Epithelial cell of proximal tubule (primary cell): ENCODE measurements around the gene KCNQ2. TPM values are rescaled to one million over a fixed set of nuclear protein-coding genes. Genes with fewer than 3 reads are reported as not detected.

ENCODE experiments used
- DNase-seq: peaks from one replicate; pipeline ENCODE4 v3.0.0-alpha.2; 2011; ENCODE audit warnings: low read depth
- H3K4me3 ChIP-seq: 2 replicates; pipeline ENCODE4 v1.5.1; 2011; ENCODE audit warnings: low read depth, mild to moderate bottlenecking, low read length
- CTCF ChIP-seq: conservative IDR thresholded peaks from 2 replicates; pipeline ENCODE4 v1.5.1; 2012; ENCODE audit warnings: low read depth, mild to moderate bottlenecking, low read length
- total RNA-seq: library from RNA; depleted of rRNA; stranded (reverse); fragments of >200 nt; gene quantifications from 2 replicates; pipeline ENCODE4 v1.2.3, GENCODE V29; 2015

The KCNQ2 gene
- total RNA-seq, 1 donor from 2014 or later = not detected

GRCh38 chr20:63493563-63494020 is 21.1 kb upstream of the KCNQ2 start:
- DNase-seq = no peak
- H3K4me3 ChIP-seq = no peak overlapping the region
- no peak for TF ChIP-seq CTCF

GRCh38 chr20:63492982-63493381 is 20.5 kb upstream of the KCNQ2 start:
- no peak for DNase-seq
- no peak overlapping the region for H3K4me3 ChIP-seq
- no peak for TF ChIP-seq CTCF

- no peak for DNase-seq
- H3K4me3 ChIP-seq = no peak overlapping the region
- no peak for TF ChIP-seq CTCF
Measured at GRCh38 chr20:63492518-63492917, 20.1 kb upstream of the KCNQ2 start.

GRCh38 chr20:63491635-63492230 is 19.3 kb upstream of the KCNQ2 start:
- no peak for DNase-seq
- TF ChIP-seq CTCF = no peak
- no peak overlapping the region for H3K4me3 ChIP-seq

- TF ChIP-seq CTCF = no peak
- H3K4me3 ChIP-seq = no peak overlapping the region
Measured at GRCh38 chr20:63491078-63491477, 18.6 kb upstream of the KCNQ2 start.

GRCh38 chr20:63490416-63490815 is 18.0 kb upstream of the KCNQ2 start:
- H3K4me3 ChIP-seq = no peak overlapping the region
- DNase-seq = no peak
- no peak for TF ChIP-seq CTCF

More at GRCh38 chr20:63491078-63491477, 18.6 kb upstream of the KCNQ2 start:
- no peak for DNase-seq
